Activated gamma-delta T cell treated with Interleukin-2 at 50 U/mL for 16 hours (primary cell): ENCODE results near the gene SKIDA1.

ENCODE experiments used
- DNase-seq: peaks from one replicate; pipeline ENCODE4 v3.0.0-alpha.2; 2020

The SKIDA1 gene

DNA sequence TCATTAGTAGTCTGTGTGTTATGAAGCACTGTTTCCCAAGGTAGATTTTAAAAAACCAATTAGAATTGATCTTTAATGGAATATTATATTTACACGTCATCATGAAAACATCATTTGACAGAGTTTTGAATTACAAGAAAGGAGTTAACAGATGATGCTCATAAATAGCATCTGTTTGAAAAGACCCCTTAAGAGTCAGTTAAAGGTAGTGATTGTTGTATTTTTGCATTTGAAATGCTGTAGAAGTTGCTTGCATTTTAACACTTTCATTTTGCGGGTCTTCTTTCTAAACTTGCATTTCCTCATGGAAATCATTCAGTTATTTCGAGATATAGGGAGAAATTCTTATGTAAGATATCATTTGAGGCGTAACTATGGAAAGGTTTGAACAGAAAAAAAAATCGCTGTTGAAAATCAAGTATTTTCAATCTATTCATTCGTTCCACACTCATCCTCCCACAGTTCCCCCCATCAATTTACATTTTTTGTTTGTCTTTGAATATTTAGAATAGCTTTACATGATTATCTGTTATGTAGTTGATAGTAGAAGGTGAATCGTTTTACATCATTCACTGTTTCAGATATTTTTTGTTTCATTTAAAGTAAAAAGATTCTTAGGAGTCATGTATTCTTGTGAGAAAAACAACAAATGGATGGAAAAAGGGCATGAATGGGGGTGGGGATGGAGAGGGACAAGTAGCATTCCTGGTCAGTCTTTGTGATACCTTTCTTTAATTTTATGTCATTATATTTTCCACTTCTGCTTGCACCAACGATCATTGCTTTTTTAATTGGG lies 3.0 kb upstream of the SKIDA1 start:
- no peak for DNase-seq

DNA sequence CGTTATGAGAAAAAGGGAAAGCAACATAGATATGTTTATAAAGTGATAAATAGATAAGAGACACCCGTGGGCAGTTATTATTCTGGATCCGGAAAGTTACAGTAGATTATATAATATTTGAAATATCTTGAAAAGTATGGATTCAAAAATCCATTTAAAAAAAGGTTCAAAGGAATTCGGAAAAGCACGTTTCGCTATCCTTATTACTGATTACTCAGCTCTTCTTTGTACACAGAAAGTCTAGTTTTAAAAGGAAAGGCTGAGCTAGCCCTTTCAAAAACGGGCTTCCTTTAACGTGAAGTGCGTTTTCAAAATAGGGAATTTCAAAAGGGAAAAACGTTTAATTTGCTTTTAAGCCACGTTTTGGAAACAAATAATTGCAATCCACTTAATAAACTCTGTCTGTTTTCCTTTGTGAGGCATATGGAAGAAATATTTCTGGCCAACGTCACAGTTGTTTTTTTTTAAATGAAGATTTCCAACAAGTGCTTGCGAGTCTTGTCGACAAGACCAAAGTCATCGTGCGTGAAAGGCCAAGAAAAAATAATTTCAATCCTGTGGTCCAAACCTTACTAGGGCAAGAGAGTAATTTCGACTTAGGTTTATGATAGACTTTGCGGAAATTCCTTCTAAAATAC lies 2.2 kb upstream of the SKIDA1 start:
- DNase-seq = no peak

DNA sequence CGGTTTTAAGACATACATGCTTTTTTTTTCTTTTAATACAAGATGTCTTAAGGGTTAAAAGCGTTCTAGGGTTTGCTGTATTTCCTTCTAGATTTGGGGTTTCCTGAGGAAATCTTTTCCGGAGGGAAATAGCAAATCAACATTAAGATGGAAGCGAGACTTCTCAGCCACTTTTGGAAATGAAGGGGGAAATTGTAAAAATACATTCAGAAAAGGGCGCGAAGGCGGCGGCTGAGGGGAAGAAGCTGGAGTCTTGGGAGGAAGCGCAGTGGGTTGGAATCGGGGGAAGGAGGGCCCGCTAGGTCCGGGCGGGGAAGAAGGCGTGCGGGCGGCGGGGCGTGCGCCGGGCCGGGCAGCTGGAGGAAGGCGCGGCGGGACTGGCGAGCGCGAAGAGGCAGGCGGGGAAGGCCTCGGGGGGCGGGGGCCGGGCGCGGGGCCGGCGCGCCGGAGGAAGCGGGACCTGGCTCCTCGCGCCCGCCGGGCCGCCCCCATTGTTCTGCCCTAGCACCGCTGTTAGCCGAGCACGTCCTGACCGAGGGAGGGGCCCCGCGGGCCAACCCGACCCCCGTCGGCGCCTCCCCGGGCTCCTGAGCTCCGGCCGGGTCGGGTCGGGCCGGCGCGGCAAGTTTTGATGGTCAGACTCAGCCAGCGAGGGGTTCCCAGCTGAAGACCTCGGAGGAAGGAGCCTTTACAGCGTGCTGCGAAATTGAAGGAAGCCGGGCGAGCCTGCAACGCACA lies 1.5 kb upstream of the SKIDA1 start:
- DNase-seq = peak; percentile 36

- DNase-seq = peak; percentile 59
Observed at GRCh38 chr10:21526188-21526859, 842 bp upstream of the SKIDA1 start.

GRCh38 chr10:21524526-21525366 lies 736 bp downstream of the SKIDA1 start:
- DNase-seq = no peak

GRCh38 chr10:21524131-21524525 lies 1.4 kb downstream of the SKIDA1 start:
- no peak for DNase-seq

DNA sequence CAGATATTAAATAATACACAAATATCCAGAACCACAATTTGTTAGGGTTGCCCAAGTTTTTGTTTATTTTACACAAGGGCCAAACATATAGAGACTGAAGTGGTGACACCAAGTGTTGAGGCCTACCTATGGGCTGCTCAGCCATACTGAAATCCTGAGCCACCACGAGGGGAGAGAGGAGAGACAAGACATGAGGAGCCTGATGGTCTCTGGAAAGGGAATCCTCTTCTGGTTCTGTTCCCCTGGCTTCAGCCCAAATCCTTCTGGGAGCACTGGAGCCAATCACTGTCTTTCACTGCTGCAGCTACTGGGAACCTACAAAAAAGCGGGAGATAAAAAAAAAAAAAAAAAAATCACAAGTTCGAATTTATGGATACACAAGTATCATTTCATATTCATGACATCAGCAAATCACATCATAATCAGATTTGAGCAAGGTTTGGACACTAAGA lies 1.9 kb downstream of the SKIDA1 start:
- DNase-seq = no peak

GRCh38 chr10:21522631-21523406 lies 2.7 kb downstream of the SKIDA1 start:
- no peak for DNase-seq

- no peak for DNase-seq
Observed at GRCh38 chr10:21521751-21522533, 3.5 kb downstream of the SKIDA1 start.

DNA sequence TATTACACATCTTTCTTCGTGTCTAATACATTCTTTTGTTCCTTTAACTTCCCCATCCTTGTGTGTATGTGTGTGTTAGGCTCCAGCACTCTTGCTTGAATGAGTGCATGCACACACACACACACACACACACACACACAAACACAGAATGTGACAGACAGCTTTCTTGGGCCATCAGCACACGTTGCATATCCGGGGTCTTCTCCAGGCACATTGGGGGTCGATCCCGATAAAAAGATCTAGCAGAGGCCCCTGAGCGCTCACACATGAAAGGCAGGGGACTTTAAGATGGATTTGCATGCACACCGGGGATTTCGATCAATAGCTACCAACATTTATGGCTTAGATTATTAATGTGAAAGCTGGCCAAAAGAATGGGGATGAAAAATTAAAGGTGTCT lies 4.5 kb downstream of the SKIDA1 start:
- DNase-seq = no peak

DNA sequence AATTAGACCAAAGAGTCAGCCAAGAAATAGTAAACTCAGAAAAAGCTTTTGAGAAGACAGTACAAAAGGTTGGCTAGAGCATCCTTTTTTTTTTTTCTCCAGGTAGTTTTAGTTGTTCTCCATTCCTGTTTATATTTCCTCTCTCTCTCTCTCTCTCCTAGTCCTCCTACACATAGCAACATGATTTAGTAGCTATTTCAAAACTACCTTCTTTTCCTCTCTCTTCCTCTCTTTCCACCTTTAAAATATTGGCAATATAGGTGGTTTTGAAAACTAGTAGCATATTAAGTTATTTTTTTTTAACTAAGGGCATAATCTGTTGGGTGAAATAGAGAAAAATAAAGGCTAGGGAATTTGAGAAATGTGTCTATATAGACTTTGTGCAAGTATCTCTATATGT lies 5.0 kb downstream of the SKIDA1 start:
- no peak for DNase-seq

DNA sequence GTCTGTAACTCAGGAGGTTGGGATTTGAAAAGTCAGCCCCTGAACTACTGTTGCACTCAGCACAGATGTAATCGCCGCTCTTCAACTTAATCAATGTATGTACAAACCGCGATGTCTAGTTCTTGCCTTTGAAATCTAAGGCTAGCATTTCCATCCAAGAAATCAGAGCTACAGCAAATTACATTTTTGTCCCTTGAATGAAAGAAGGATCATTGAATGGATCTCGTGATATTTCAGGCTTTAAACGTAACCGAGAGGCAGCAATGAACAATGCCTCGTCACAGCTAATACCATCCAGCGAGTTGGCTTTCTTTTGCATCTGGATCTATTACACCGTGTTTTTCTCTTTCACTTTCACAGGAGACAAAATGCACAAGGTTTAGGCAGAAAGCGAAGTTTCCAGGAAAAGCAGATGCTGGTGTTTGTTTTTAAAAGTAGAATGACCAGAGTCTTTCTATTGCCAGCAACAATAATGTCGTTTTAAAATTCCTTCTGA lies 5.5 kb downstream of the SKIDA1 start:
- DNase-seq = no peak

DNA sequence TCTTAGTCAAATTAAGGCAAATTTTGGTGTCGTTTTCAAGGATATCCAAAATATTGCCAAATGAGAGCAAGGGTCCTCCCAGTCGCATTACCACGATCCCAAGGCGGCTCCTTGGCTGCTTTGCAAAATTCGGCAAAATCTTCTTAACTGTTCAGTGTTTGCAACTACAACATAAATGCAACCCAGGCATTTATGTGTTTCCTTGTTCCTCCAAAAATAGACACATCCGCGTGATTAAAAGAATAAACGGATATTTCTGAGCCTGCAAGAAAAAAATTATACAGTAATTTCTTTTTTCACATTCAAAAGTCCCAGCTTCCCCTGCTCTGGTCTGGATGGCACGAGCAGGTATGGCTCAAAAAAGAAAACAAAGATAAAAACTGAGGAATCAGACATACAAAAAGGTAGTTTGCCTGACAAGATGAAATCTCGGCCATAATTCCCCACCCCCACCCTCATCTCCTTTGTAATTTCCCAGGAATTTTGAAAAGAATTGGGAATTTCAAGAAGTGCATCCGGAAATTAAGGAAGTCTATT lies 6.0 kb downstream of the SKIDA1 start:
- DNase-seq = no peak

- no peak for DNase-seq
Observed at GRCh38 chr10:21518641-21519396, 6.7 kb downstream of the SKIDA1 start.

DNA sequence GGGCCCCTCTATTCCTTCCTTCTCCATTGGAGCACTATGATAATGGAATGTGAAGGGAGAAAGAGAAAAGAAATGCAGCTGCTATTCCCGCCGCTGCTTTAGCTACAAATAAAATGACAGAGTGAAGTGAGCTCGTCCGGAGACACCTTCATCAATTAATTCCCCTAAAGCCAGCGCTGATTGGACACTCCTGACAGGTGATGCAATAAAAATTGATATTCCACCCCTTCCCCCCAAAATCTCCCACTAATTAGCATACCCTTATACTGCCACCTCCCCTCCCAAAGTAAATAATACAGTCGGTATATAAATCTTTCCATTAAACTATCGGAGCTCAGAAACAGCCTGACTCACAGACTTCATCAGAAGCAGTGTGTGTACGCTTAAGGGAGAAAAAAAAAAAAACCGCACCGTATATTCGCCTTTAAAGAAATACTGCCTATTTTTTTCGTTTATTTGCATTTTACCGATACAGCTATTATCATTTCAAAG lies 7.3 kb downstream of the SKIDA1 start:
- DNase-seq = no peak

DNA sequence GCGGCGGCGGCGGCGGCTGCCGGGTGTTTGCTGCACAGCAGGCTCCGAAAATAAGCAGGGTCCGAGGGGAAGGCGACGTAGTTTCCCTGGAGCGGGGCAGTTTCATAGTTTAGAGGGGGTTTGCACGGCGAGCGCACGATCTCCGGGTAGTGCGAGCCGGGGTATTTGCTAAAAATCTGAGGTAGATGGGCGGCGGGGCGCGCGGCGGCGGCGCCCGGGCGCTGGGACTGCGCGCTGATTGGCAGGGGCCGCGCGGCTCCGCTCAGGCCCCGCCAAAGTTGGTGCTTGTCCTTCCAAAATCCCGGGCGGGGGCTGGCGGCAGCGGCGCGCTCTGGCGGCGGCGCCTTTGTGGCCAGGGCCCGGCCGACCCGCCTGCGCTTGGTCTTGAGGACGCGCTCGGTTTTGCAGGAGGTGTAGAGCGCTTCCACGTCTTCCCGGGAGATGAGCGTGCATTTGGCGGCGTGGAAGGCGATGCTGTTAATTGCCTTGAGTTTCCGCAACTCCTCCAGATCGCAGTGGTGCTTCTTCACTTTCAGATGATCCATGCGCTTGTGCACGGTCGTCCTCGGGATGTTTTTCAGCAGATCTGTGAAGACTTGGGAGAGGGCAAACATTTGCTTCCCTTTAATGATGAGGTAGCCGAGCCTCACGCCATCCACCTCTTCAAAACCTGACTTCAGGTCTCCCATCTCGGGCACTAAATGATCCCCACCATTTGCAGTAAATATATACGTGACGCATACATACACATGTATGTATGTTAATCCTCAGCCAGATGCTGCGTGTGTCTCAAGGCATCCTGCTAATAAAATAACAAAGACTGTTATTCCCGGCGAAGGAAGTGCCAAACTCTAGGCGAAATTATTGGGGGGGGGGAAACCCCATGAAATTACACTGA lies 8.1 kb downstream of the SKIDA1 start:
- no peak for DNase-seq

- peak; percentile 39 for DNase-seq
Observed at GRCh38 chr10:21516242-21517131, 9.0 kb downstream of the SKIDA1 start.
